Tibial nerve (tissue), 4 donors: Measurements from ENCODE around the gene FMOD. TPM values are rescaled to one million over a fixed set of nuclear protein-coding genes. Genes with fewer than 3 reads are reported as not detected.

ENCODE experiments used
- DNase-seq, 2 donors: peaks; one replicate each; pipeline ENCODE4 v3.0.0-alpha.2; 2019; ENCODE audit warnings: low spot score in 2 of 2
- H3K27ac ChIP-seq, 4 donors: fragments of 200-600 bp; sonication (generic) in 3 of 4; one replicate each; pipeline ENCODE4 v1.5.1; 2017 to 2019; ENCODE audit warnings: mild to moderate bottlenecking in 1 of 4
- H3K27me3 ChIP-seq, 2 donors: fragments of 200-600 bp; sonication (generic) in 1 of 2; one replicate each; pipeline versions ENCODE4 v1.5.1 to v1.6.0; 2017 to 2019
- H3K36me3 ChIP-seq, 3 donors: fragments of 200-600 bp; sonication (generic); one replicate each; pipeline ENCODE4 v1.5.1; 2018 to 2019
- H3K4me1 ChIP-seq, 4 donors: fragments of 200-600 bp; sonication (generic) in 3 of 4; one replicate each; pipeline ENCODE4 v1.5.1; 2017 to 2019
- H3K4me3 ChIP-seq, 4 donors: fragments of 200-600 bp; sonication (generic) in 3 of 4; one replicate each; pipeline ENCODE4 v1.5.1; 2017 to 2019; ENCODE audit warnings: mild to moderate bottlenecking in 1 of 4, moderate library complexity in 1 of 4
- H3K9me3 ChIP-seq, 4 donors: fragments of 200-600 bp; sonication (generic) in 3 of 4; one replicate each; pipeline ENCODE4 v1.5.1; 2017 to 2019
- CTCF ChIP-seq, 5 experiments: fragments of 200-600 bp in 3 of 5; fragments of 450-650 bp in 2 of 5; sonication (generic) in 3 of 5; IDR thresholded peaks; one replicate each; pipeline ENCODE4 v1.5.1; 2016 to 2019; ENCODE audit warnings: antibody characterized with exemption in 5 of 5, mild to moderate bottlenecking in 3 of 5, moderate library complexity in 2 of 5
- EP300 ChIP-seq, 2 donors: sonication (generic); formaldehyde crosslinking; IDR thresholded peaks; one replicate each; pipeline ENCODE4 v1.6.1; 2017; ENCODE audit warnings: antibody characterized with exemption in 2 of 2, mild to moderate bottlenecking in 1 of 2
- POLR2A ChIP-seq, 2 donors: fragments of 450-650 bp; IDR thresholded peaks; one replicate each; pipeline ENCODE4 v1.6.1; 2017; ENCODE audit warnings: antibody characterized with exemption in 2 of 2, mild to moderate bottlenecking in 2 of 2, moderate library complexity in 2 of 2
- WGBS, 2 donors: methylation state at CpG; one replicate each; pipeline ENCODE4 v1.1.5; 2018; 5-methylcytosine and 5-hydroxymethylcytosine counted together
- total RNA-seq, 4 donors: library from RNA; depleted of rRNA; stranded (reverse); fragments of >200 nt; gene quantifications; one replicate each; pipeline ENCODE4 v1.1.0, GENCODE V29; 2016

FMOD gene
- total RNA-seq, 4 donors from 2014 or later, result 73.9 to 203 (median 102) TPM

- no peak overlapping the region for H3K4me3 ChIP-seq
- H3K4me1 ChIP-seq, result peaks cover 0 to 58% (median 13%) of the 10 kb centered on the region in 4 donors
- TF ChIP-seq POLR2A (IDR thresholded peaks at IDR 0.05) (no peak), EP300 (IDR thresholded peaks at IDR 0.05) (peak in 1 of 2 donors; percentile 23)
- H3K36me3 ChIP-seq, result no peaks in the 10 kb centered on the region
- DNase-seq, result peak in 1 of 2 donors; percentile 47
- WGBS, 2 donors, result 64 to 67% methylated on average over 9 of the region's 9 CpGs
- no peaks in the 10 kb centered on the region for H3K9me3 ChIP-seq
- H3K27me3 ChIP-seq, result no peaks in the 10 kb centered on the region
- peak overlapping the region; percentile 23 to 79 (median 61) for H3K27ac ChIP-seq
Observed at GRCh38 chr1:203343956-203344754, 6.8 kb downstream of the FMOD start.

GRCh38 chr1:203342192-203342940 lies 8.6 kb downstream of the FMOD start:
- WGBS, 2 donors, result 53 to 63% methylated on average over 20 to 23 of the region's 23 CpGs
- no peaks in the 10 kb centered on the region for H3K9me3 ChIP-seq
- peak overlapping the region in 2 of 4 donors; percentile 75 to 79 for H3K27ac ChIP-seq
- peak in 1 of 2 donors; percentile 75 for DNase-seq
- no peak overlapping the region for H3K4me3 ChIP-seq
- no peaks in the 10 kb centered on the region for H3K27me3 ChIP-seq
- H3K4me1 ChIP-seq, result peaks cover 0 to 58% (median 13%) of the 10 kb centered on the region in 4 donors
- no peaks in the 10 kb centered on the region for H3K36me3 ChIP-seq
- TF ChIP-seq EP300 (IDR thresholded peaks at IDR 0.05), result no peak
- TF ChIP-seq POLR2A (IDR thresholded peaks at IDR 0.05), result no peak
- TF ChIP-seq CTCF (IDR thresholded peaks at IDR 0.05), result peak; percentile 71 to 86 (median 76)

DNA sequence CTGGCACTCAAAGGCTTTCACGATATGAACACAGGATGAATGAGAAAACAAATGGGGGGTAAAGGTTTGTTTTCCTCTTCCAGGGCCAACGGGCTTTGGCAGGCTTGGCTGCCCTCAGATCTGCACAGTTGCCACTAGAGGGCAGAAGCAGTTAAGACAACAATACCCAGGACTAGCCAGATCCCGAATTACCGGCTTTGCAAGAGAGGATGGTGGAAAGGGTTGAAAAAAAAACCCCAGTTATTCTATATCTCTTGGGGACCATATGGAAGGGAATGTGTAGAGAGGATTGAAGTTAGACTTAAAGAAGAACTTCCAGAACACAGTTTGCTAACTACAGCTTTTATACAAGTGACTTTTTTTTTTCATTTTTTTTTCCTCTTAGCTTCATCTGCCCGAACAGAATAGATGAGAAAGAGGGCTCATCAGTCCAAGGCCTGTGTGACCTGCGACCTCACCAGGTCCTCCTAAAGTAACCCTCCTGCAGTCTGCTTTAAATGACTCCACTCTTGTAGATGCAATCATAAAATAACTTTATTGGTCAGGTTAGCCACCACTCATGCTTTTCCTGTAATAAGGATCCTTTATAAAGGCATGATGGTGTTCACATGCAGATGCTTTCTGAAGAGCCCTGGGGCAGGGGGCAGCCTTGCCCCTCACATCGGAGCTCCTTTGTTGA lies 10.7 kb downstream of the FMOD start:
- Histone ChIP-seq H3K4me3 (no peak overlapping the region), H3K9me3 (no peaks in the 10 kb centered on the region), H3K27ac (peak overlapping the region in 2 of 4 donors; percentile 59 to 62), H3K4me1 (peaks cover 0 to 55% (median 9%) of the 10 kb centered on the region in 4 donors), H3K27me3 (no peaks in the 10 kb centered on the region), H3K36me3 (no peaks in the 10 kb centered on the region)
- TF ChIP-seq CTCF (IDR thresholded peaks at IDR 0.05) (peak; percentile 87 to 93 (median 88)), POLR2A (IDR thresholded peaks at IDR 0.05) (no peak), EP300 (IDR thresholded peaks at IDR 0.05) (peak in 1 of 2 donors; percentile 65)
- DNase-seq, result peak in 1 of 2 donors; percentile 74
- WGBS, 2 donors, result 13 to 15% methylated on average over 7 of the region's 7 CpGs

GRCh38 chr1:203338335-203339036 lies 12.4 kb downstream of the FMOD start:
- peaks cover 0 to 42% (median 7%) of the 10 kb centered on the region in 4 donors for H3K4me1 ChIP-seq
- H3K9me3 ChIP-seq, result no peaks in the 10 kb centered on the region
- WGBS, 2 donors, result 46 to 47% methylated on average over 18 of the region's 18 CpGs
- H3K27ac ChIP-seq, result peak overlapping the region in 1 of 4 donors; percentile 62
- peak in 1 of 2 donors; percentile 70 for DNase-seq
- no peaks in the 10 kb centered on the region for H3K36me3 ChIP-seq
- no peaks in the 10 kb centered on the region for H3K27me3 ChIP-seq
- no peak overlapping the region for H3K4me3 ChIP-seq
- peak; percentile 82 to 90 (median 86) for TF ChIP-seq CTCF (IDR thresholded peaks at IDR 0.05)
- TF ChIP-seq POLR2A (IDR thresholded peaks at IDR 0.05), result no peak
- TF ChIP-seq EP300 (IDR thresholded peaks at IDR 0.05), result peak in 1 of 2 donors; percentile 32

GRCh38 chr1:203336097-203336496 lies 14.8 kb downstream of the FMOD start:
- Histone ChIP-seq H3K27me3 (no peaks in the 10 kb centered on the region), H3K9me3 (no peaks in the 10 kb centered on the region), H3K27ac (no peak overlapping the region), H3K4me1 (peaks cover 0 to 28% (median 5%) of the 10 kb centered on the region in 4 donors), H3K4me3 (no peak overlapping the region), H3K36me3 (no peaks in the 10 kb centered on the region)
- 43 to 57% methylated on average over 1 of the region's 1 CpG for WGBS, 2 donors
- TF ChIP-seq CTCF (IDR thresholded peaks at IDR 0.05), result no peak
- TF ChIP-seq EP300 (IDR thresholded peaks at IDR 0.05), result no peak
- TF ChIP-seq POLR2A (IDR thresholded peaks at IDR 0.05), result no peak
- DNase-seq, result no peak
